Vagina (tissue), 2 donors: ENCODE data around the gene ABCA3.

Experiments used
- POLR2A ChIP-seq, 2 donors: fragments of 450-650 bp; IDR thresholded peaks; one replicate each; pipeline ENCODE4 v1.6.1; 2017; ENCODE audit warnings: antibody characterized with exemption in 2 of 2, mild to moderate bottlenecking in 2 of 2, moderate library complexity in 2 of 2
- POLR2AphosphoS5 ChIP-seq, 2 donors: sonication (generic); formaldehyde crosslinking; IDR thresholded peaks; one replicate each; pipeline ENCODE4 v1.9.0; 2017; ENCODE audit warnings: antibody characterized with exemption in 2 of 2, mild to moderate bottlenecking in 2 of 2, low read depth in 1 of 2; ENCODE audit not compliant: insufficient read depth in 1 of 2
- TF ChIP-seq, protein P1 (sequence below), 3 experiments: fragments of 450-650 bp in 2 of 3; fragments of 200-600 bp in 1 of 3; sonication (generic) in 1 of 3; IDR thresholded peaks; one replicate each; pipeline ENCODE4 v1.5.1; 2017 to 2019; ENCODE audit warnings: antibody characterized with exemption in 3 of 3, mild to moderate bottlenecking in 2 of 3, moderate library complexity in 2 of 3

DNA sequence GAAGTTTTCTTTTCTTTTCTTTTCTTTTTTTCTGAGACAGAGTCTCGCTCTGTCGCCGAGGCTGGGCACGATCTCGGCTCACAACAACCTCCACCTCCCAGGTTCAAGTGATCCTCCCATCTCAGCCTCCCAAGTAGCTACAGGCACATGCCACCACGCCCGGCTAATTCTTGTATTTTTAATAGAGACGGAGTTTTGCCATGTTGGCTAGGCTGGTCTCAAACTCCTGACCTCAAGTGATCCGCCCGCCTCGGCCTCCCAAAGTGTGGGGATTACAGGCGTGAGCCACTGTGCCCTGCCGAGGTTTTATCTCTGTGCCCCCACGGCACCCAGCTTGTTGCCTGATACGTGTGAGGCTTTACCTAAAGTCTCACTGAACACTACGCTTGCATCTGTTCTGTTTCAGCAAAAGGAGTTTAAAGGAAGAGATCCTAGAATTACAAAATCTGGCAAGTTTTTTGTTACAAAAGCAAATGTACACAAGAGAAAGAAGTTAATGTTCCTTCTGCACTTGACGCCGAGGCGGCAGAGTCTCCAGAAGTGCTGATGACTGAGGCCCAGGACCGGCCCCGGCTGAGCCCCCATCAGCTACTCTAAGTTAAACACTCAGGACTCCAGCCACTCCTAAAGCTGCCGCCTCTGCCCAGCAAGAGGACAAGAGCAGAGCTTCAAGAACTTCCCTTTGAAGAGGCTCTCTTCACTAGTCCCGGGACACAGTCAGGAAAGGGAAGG, 9.2 kb downstream of the ABCA3 start:
- TF ChIP-seq, protein P1, sequence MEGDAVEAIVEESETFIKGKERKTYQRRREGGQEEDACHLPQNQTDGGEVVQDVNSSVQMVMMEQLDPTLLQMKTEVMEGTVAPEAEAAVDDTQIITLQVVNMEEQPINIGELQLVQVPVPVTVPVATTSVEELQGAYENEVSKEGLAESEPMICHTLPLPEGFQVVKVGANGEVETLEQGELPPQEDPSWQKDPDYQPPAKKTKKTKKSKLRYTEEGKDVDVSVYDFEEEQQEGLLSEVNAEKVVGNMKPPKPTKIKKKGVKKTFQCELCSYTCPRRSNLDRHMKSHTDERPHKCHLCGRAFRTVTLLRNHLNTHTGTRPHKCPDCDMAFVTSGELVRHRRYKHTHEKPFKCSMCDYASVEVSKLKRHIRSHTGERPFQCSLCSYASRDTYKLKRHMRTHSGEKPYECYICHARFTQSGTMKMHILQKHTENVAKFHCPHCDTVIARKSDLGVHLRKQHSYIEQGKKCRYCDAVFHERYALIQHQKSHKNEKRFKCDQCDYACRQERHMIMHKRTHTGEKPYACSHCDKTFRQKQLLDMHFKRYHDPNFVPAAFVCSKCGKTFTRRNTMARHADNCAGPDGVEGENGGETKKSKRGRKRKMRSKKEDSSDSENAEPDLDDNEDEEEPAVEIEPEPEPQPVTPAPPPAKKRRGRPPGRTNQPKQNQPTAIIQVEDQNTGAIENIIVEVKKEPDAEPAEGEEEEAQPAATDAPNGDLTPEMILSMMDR (IDR thresholded peaks at IDR 0.05) = no peak
- TF ChIP-seq POLR2AphosphoS5 (IDR thresholded peaks at IDR 0.05; ENCODE audit: insufficient read depth in 1 of 2, low read depth in 1 of 2) (no peak), POLR2A (IDR thresholded peaks at IDR 0.05) (no peak)
